Activated CD4-positive, alpha-beta T cell treated with anti-CD3 and anti-CD28 coated beads for 48 hours (primary cell): Measurements from ENCODE around the gene SH3PXD2A.
"Not testable (repeated sequence)": the region's sequence is repeated elsewhere in the genome, so short reads cannot be mapped to it uniquely, and the experiment has no call there.

Source experiments
- DNase-seq: peaks from one replicate; pipeline ENCODE4 v3.0.0-alpha.2; 2020

SH3PXD2A gene

GRCh38 chr10:103613616-103614015, 241.8 kb downstream of the SH3PXD2A start:
- no peak for DNase-seq

GRCh38 chr10:103612462-103613365, 242.7 kb downstream of the SH3PXD2A start:
- DNase-seq: no peak

GRCh38 chr10:103610921-103611511, 244.4 kb downstream of the SH3PXD2A start:
- no peak for DNase-seq

- DNase-seq: no peak
These were observed 245.3 kb downstream of the SH3PXD2A start for GRCh38 chr10:103610083-103610472.

- no peak for DNase-seq
These were observed 245.9 kb downstream of the SH3PXD2A start for GRCh38 chr10:103609231-103610082.

GRCh38 chr10:103608056-103608455, 247.3 kb downstream of the SH3PXD2A start:
- DNase-seq: not testable (repeated sequence)

- DNase-seq: not testable (repeated sequence)
These were observed 248.3 kb downstream of the SH3PXD2A start for GRCh38 chr10:103607051-103607450.

- not testable (repeated sequence) for DNase-seq
These were observed 249.3 kb downstream of the SH3PXD2A start for GRCh38 chr10:103606097-103606438.

- peak; percentile 61 for DNase-seq
These were observed 249.8 kb downstream of the SH3PXD2A start for GRCh38 chr10:103605359-103606096.

- DNase-seq: no peak
These were observed 252.0 kb downstream of the SH3PXD2A start for GRCh38 chr10:103603382-103603781.

- no peak for DNase-seq
These were observed 252.6 kb downstream of the SH3PXD2A start for GRCh38 chr10:103602852-103603155.

- no peak for DNase-seq
These were observed 253.1 kb downstream of the SH3PXD2A start for GRCh38 chr10:103602028-103602851.

GRCh38 chr10:103600956-103601569, 254.3 kb downstream of the SH3PXD2A start:
- DNase-seq: no peak

- DNase-seq: no peak
These were observed 255.1 kb downstream of the SH3PXD2A start for GRCh38 chr10:103600325-103600724.

- DNase-seq: no peak
These were observed 255.5 kb downstream of the SH3PXD2A start for GRCh38 chr10:103599907-103600306.

GRCh38 chr10:103599211-103599610, 256.2 kb downstream of the SH3PXD2A start:
- DNase-seq: no peak

GRCh38 chr10:103598654-103599115, 256.7 kb downstream of the SH3PXD2A start:
- DNase-seq: peak; percentile 33

- DNase-seq: no peak
These were observed 258.4 kb downstream of the SH3PXD2A start for GRCh38 chr10:103597003-103597402.

- no peak for DNase-seq
These were observed 259.2 kb downstream of the SH3PXD2A start for GRCh38 chr10:103595933-103596726.

- no peak for DNase-seq
These were observed 262.3 kb downstream of the SH3PXD2A start for GRCh38 chr10:103593022-103593570.
